Renal cortex interstitium (tissue), 11 donors: ENCODE measurements around the gene SEMA4G. TPM values are rescaled to one million over a fixed set of nuclear protein-coding genes. Genes with fewer than 3 reads are reported as not detected.
"Not testable (repeated sequence)": the region's sequence is repeated elsewhere in the genome, so short reads cannot be mapped to it uniquely, and the experiment has no call there.

Source experiments
- DNase-seq, 11 donors: peaks; one replicate each; pipeline ENCODE4 v3.0.0-alpha.2; 2013; ENCODE audit warnings: low read depth in 9 of 11, low spot score in 4 of 11; ENCODE audit errors: extremely low read depth in 1 of 11
- polyA plus RNA-seq, 3 donors: library from polyadenylated mRNA; unstranded; fragments of 120-200 nt; gene quantifications; one replicate each; pipeline ENCODE4 v1.2.1, GENCODE V29; 2013; ENCODE audit not compliant: insufficient read length in 3 of 3

Gene SEMA4G
- polyA plus RNA-seq, 3 donors = 49.8 to 52.7 (median 50.3) TPM

DNA sequence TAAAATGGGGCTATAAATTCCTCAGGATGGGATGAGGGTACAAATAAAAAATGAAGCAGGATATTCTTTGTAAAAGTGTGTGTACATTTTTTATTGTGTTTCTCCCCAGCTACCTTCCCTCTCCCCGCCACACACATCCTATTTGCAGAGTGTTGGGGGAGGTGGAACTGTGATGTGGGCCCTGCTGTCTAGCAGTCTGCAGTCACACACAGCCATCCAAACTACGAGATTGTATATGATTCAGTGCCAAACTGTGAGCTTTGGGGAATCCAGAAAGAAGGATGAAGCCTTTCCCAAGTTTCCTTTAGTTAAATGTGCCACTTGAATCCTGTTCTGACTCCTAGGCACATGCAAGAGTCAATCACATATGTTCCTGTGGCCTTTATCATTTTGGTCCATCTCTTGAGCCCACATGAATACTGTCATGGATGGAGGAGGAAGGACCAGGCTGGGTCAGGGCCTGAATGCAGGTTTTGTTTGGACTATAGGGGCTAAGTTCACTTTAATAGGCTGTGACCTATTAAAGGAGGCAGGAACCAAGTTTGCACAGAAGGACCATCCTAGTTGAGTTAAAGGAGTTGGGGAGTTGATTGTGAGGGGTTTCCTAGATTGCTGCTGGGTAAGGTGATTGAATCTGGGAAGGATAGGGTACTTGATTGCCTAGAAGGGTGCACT, 1.1 kb upstream of the SEMA4G start:
- no peak for DNase-seq

DNA sequence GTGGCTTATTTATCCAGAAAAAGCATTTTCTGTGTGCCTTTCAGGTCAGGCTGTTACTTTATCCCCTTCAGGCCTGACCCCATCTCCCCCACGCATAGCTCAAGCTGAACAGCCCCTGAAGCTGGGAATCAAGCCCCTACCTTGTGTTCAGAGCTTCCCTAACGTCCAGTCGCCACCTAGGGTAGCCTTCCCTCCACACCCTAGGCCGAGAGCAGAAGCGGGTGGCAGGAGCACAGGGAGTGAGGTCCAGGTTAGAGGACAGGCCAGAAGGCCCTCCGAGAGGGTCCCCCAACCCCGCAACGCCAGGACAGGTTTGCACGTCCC, 479 bp upstream of the SEMA4G start:
- DNase-seq = no peak

DNA sequence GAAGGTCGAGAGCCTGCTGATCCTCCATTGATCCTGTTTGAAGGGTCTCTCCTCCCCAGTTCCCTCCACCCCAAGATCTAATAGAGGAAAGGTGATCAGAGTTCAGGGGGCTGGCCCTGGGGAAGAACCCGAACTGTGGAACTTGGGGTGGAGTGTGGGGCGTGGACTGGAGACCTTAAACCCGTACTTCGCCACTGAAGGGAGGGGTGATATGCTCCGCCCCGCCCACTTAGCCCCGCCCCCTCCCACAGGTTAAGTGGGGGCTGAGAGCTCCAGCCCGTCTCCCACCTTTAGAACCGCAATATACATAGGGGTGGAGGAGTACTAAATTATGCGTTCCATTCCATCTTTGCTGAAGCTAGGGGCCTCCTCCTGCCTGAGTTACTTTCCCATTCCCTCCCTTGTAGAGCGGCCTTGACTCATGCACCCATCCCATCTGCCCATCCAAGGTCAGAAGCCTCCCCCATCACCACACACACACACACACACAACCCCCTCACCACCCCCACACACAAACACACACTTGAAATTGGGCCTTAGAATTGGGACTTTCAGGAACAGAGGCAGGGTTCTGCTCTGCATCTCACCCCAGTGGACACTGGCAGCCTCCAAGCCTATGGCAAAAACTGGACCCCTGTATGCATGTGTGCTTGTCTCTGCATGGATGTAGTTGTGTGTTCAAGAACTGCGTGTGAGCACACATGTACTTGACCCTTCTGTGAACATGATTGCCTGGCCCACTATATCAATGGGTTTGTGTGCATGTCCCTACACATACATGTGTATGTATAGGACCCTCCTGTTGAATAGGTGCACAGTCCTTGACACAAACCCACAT, 991 bp downstream of the SEMA4G start:
- no peak for DNase-seq

DNA sequence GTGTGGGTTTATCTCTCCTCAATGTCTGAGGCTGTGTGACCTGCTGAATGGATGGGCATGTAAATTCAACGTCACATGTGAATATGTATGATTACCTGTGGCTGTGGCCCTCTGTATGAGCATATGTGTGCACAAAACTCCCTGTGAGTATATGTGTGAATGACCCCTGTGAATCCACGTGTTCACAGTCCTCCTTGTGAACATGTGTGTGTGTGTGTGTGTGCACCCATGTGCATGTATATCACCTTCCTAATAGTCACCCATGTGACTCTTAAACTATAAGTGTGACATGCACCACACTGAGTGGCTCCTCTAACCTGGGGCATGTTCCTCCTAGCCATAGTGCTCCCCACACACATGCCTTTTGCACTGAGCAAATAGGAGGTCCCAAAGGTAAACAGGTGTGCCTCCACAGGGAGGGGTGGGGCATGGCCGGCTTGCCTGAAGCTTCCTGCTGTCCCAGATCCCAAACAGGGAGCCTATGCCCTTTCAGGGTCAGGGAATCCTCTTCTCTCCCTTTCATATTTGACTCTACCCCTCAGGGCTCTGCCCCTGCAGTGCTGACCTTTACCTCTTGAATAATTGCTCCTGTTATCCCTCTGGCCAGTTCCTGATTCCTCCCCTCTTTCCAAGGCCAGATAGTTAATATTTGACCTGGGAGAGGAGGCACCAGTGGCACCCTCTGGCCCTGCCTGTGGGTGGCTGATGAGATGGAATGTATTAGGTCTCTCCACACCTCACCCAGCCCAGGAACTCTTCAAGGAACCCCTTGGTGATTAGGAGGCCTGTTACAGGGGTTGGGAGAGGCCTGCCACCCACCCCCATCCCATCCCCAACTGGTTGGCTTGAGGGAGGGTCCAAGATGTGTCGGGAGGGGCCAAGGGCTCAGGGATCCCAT, 1.9 kb downstream of the SEMA4G start:
- DNase-seq = no peak

DNA sequence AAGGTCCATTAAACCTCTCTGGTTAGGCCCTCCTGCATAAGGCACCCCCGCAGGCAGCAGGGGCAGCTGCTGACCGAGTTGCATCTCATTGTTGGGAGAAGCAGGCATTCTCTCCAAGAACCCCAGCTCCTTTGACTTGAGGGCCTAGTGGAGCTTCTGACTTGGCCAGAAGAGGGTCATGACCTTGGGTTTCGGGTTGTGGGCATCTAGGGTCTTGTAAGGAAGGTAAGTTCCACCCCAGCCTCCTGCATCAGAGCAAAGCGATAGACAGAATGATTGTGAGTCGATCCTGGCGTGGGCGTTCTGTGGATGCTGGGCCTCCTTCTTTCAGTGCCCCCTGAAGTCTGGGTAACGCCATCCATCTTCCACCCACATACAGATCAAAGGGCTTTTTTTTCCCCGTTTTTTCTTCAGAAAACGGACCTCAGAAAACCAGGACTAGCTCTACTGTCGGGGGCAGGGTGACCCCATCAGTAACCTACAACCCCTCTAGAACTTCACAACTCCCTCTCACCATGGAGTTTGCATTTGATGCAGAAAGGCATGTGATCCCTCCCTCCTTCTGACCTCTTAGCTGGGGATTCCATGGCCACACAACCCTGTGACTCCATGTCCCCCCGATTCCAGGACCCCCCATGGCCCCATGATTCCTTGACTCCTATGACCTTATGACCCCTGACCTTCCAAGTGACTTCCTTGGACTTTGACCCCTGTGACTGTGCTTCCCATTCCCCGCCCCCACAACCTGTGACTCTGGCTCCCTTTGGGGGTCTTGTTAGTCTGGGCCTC, 3.0 kb downstream of the SEMA4G start:
- no peak for DNase-seq

DNA sequence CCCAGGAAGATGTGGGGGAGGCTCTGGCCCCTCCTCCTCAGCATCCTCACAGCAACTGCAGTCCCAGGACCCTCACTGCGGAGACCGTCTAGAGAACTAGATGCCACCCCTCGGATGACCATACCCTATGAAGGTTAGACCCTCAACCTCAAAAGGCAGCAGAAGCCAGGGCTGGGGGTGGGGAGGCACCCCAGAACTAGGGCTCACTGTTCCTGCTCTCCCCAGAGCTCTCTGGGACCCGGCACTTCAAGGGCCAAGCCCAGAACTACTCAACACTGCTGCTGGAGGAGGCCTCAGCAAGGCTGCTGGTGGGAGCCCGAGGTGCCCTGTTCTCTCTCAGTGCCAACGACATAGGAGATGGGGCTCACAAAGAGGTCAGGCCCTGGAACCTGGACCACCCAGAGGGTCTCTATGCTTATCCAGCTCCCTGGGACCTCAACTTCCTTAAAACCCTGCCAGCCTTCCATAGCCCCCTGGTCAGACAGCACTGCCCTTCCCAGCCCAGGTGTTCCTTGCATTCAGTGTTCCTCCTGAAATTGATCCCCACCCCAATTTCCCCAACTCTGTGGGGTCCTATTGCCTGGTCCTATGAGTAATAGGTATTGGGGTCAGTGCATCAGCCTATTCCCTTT, 3.7 kb downstream of the SEMA4G start:
- DNase-seq = no peak

DNA sequence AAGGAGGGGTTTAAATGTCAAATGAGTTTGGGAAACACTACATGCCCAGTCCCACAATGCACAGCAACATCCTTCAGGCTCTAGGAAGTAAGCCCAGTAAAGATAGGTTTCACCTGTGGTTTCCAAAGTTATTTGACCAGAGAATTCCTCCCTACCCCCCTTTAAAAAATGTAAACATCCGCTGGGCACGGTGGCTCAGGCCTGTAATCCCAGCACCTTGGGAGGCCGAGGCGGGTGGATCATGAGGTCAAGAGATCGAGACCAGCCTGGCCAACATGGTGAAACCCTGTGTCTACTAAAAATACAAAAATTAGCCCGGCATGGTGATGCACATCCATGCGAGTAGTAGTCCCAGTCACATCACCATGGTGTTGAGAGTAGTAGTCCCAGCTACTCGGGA, 6.1 kb downstream of the SEMA4G start:
- DNase-seq = not testable (repeated sequence)

DNA sequence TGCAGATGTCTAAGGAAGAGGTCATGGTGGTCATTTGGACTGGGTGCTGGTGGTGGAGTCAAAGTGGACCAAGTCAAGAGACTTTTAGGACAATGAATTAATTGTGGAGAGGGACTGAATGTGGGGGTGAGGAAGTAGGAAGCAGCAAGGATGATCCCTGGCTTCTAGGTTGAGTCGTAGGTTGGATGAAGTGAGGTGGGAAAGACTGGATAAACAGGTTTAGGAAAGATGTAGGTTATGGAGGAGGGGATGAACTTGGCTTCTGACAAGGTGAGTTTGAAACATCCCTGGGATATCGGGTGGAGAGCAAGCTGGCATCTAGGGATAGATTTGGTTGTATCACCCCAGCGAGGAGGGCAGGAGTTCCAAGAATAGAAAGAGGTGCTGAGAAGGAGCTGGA, 7.6 kb downstream of the SEMA4G start:
- no peak for DNase-seq

DNA sequence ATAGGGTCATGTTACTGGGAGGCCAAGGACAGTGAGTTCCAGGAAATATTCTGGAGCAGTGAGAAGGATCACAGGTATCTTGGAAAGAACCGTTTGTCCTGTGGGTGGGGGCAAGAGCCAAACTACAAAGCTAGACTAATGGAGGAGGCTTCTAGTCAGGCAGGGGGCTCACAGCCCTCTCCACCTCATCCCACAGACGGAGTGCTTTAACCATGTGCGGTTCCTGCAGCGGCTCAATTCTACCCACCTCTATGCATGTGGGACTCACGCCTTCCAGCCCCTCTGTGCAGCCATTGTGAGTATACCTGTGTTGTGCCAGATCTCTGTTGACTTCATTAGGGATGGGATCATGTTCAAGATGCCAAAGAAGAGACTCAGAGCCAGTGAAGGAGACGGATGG, 8.1 kb downstream of the SEMA4G start:
- DNase-seq = no peak

DNA sequence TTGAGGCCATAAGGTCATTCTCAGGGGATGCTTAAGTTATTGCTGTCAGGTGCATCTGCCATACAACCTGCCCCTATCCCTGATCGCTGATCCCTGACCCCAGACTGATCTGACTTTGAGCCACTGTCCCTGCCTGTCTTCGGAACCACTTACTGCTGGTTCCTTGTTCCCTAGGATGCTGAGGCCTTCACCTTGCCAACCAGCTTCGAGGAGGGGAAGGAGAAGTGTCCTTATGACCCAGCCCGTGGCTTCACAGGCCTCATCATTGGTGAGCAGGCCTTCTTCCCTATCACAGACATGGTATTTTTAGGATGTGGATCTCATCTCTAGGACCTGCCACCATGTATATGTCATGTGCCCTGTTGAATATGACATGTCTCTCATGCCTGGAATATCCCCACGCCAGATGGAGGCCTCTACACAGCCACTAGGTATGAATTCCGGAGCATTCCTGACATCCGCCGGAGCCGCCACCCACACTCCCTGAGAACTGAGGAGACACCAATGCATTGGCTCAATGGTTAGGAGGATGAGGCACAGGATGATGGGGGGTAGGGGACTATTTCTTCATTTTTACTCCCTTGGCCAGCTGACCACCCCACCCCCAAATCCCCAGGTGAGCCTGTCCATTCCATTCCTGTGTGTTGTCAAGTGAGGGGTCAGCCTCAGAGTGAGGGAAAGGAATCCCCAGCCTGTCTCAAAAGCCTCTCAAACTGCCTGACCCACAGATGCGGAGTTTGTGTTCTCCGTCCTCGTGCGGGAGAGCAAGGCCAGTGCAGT, 9.0 kb downstream of the SEMA4G start:
- DNase-seq = no peak

DNA sequence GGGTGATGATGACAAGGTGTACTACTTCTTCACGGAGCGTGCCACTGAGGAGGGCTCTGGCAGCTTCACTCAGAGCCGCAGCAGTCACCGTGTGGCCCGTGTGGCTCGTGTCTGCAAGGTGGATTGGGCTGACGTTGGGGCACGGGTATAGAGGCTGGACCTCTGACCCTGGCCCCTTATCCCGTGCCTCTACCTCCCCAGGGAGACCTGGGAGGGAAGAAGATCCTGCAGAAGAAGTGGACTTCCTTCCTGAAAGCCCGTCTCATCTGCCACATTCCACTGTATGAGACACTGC, 9.5 kb downstream of the SEMA4G start:
- no peak for DNase-seq

DNA sequence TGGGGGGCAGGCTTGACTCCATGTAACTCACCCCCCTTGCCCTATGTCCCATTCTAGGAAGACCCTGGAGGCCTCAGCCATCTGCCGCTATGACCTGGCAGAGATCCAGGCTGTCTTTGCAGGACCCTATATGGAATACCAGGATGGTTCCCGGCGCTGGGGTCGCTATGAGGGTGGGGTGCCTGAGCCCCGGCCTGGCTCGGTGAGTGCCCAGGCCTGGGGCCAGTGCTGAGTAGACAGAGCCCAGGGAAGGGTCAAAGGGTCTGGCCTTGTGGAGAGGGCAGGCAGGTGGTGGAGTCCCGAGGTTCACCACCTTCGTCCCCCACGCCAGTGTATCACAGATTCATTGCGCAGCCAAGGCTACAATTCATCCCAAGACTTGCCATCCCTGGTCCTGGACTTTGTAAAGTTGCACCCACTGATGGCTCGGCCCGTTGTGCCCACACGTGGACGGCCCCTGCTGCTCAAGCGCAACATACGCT, 10.5 kb downstream of the SEMA4G start:
- no peak for DNase-seq

DNA sequence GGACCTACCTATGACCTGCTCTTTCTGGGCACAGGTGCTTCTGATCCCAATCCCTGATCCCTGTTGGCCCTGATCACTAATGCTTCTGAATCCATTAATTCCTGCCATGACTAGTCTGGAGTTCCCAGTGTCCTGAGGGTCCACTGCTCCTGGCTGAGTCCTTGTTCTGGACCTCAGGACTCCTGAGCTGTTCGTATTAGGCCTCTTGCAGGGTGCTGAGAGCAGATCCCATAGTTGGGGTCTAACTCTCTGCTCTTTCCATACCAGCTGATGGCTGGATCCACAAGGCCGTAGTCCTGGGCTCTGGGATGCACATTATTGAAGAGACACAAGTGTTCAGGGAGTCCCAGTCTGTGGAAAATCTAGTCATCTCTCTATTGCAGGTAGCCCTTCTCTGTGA, 11.0 kb downstream of the SEMA4G start:
- no peak for DNase-seq

DNA sequence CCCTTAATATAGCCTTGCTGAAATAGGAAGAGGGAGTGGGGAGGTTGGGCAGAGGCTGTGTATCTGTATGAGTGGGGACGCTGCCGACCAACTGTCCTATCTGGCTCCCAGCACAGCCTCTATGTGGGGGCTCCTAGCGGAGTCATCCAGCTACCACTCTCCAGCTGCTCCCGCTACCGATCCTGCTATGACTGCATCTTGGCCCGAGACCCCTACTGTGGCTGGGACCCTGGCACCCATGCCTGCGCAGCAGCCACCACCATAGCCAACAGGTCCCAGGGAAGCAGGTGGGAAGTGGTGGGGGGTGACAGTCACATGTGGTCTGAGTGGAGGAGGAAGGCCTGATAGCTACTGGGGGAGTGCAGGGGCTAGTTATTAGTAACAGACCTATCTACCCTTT, 11.4 kb downstream of the SEMA4G start:
- DNase-seq = no peak

DNA sequence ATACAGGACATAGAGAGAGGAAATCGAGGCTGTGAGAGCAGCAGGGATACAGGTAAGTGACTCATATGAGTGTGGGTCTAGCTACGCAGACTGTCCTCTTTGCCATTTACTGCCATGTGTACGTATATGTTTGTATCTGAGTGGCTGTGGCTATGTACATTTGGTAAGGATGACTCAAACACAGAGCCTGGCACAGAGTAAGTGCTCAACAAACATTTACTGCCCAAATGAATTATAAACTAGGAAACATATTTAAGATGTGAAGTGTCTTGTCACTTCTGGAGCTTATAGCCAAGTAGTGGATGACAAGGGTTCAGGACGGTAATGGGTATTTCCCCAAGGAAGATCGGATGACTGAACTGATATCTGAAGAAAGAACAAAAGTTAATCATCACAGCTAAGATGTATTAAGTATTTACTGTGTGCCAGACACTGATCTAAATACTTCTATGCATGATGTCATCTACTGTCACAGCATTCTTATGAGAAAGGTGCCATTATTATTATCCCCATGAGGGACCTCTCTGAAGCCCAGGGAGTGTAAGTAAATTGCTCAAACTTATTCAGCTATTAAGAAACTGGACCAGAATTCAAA, 12.0 kb downstream of the SEMA4G start:
- no peak for DNase-seq

DNA sequence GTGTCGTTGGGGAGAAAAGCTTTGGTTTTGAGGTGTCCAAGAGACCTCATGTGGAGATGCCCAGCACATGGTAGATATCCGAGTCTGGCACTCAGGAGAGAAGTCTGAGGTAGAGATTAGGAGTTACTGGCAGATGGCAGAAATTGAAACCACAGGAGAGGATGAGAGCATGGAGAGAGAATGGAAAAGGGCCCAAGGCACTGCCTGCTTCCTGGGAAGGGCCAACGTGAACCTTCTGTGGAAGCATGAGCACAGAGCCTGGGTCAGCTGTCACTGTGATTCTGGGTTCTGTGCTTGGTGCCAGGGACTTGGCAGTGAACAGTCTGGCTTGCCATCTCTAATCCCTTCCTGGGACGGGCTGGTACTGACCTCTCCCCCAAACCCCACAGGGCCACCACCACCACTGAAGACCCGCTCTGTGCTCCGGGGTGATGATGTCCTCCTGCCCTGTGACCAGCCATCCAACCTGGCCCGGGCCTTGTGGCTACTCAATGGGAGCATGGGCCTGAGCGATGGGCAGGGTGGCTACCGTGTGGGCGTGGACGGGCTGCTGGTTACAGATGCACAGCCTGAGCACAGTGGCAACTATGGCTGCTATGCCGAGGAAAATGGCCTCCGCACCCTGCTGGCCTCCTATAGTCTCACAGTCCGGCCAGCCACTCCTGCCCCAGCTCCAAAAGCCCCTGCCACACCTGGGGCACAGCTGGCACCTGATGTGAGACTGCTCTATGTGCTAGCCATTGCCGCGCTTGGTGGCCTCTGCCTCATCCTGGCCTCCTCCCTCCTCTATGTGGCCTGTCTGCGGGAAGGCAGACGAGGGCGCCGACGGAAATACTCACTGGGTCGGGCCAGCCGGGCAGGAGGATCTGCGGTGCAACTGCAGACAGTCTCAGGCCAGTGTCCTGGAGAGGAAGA, 13.9 kb downstream of the SEMA4G start:
- no peak for DNase-seq
